ENCODE data around the gene ASB9. TPM values are rescaled to one million over a fixed set of nuclear protein-coding genes. Genes with fewer than 3 reads are reported as not detected.

ASB9 gene
- total and polyA plus RNA-seq, 2 donors (not counting 3 experiments of a cell fraction or from before 2014, with no cell fraction given): 6.5 to 7.6 TPM

- no peak for TF ChIP-seq CTCF (IDR thresholded peaks at IDR 0.05; ENCODE audit: extremely low read depth in 1 of 2, insufficient read depth in 1 of 2, low read depth in 1 of 2, low read length in 2 of 2)
- no peak for TF ChIP-seq FOS (IDR thresholded peaks at IDR 0.05; ENCODE audit: borderline replicate concordance, insufficient read depth, low read length)
- TF ChIP-seq EZH2 (IDR thresholded peaks at IDR 0.05; ENCODE audit: borderline replicate concordance, low read depth, low read length, severe bottlenecking): no peak
- no peak for TF ChIP-seq POLR2AphosphoS5 (IDR thresholded peaks at IDR 0.05; ENCODE audit: insufficient read depth, low read depth, low read length)
- no peak for TF ChIP-seq POLR2A (IDR thresholded peaks at IDR 0.05; ENCODE audit: low read depth, low read length)
- TF ChIP-seq MYC (IDR thresholded peaks at IDR 0.05; ENCODE audit: low read depth, low read length): no peak
- TF ChIP-seq GATA2 (IDR thresholded peaks at IDR 0.05; ENCODE audit: insufficient read depth, insufficient read length, low read depth, low read length): no peak
- TF ChIP-seq MAX (IDR thresholded peaks at IDR 0.05; ENCODE audit: insufficient read depth, insufficient read length): no peak
- TF ChIP-seq JUN (IDR thresholded peaks at IDR 0.05; ENCODE audit: borderline replicate concordance, insufficient read depth, insufficient read length, low read depth): no peak
- Histone ChIP-seq H3K9me3 (replicated peaks; ENCODE audit: control insufficient read depth, insufficient read depth, low read length) (no peaks in the 10 kb centered on the region), H3K36me3 (ENCODE audit: control insufficient read depth in 2 of 2, extremely low read depth in 1 of 2, insufficient read depth in 2 of 2, low read length in 2 of 2) (no peaks in the 10 kb centered on the region), H3K4me1 (ENCODE audit: control insufficient read depth, extremely low read depth, insufficient read depth, low read length) (no peaks in the 10 kb centered on the region), H3K27ac (ENCODE audit: insufficient read depth, low read depth, low read length) (no peak overlapping the region), H3K27me3 (ENCODE audit: control insufficient read depth in 2 of 2, insufficient read depth in 2 of 2, low read length in 2 of 2) (no peaks in the 10 kb centered on the region), H3K4me2 (ENCODE audit: insufficient read depth, low read length) (no peak overlapping the region), H3K4me3 (replicated peaks in 1 of 3; ENCODE audit: insufficient read depth in 1 of 3, low read depth in 1 of 3, low read length in 3 of 3) (no peak overlapping the region), H3K9ac (replicated peaks; ENCODE audit: extremely low read depth, insufficient read depth, low read length) (no peak overlapping the region), H4K20me1 (replicated peaks; ENCODE audit: control insufficient read depth, extremely low read depth, insufficient read depth, low read length) (no peaks in the 10 kb centered on the region), H2AFZ (ENCODE audit: low read depth, low read length) (no peak overlapping the region), H3K79me2 (ENCODE audit: control insufficient read depth, insufficient read depth, low read length) (no peaks in the 10 kb centered on the region), H3K9me1 (replicated peaks; ENCODE audit: control insufficient read depth, extremely low read depth, insufficient read depth, low read length) (no peaks in the 10 kb centered on the region)
- intact Hi-C loops (cut with micrococcal nuclease): no loop called here
- POLR2A ChIA-PET: no interaction called here
- CTCF ChIA-PET: no interaction called here
- DNase-seq (ENCODE audit: low read depth, low spot score): no peak
- dilution Hi-C loops (cut with MboI; ENCODE audit: extremely low pct_ligation_motif_present, low sequenced_read_pairs): no loop called here
- FAIRE-seq: no peak
- BruUV-seq (replicated peaks): no TSS peak
Observed at GRCh38 chrX:15224747-15225146, 45.1 kb downstream of the ASB9 start.

All from endothelial cell of umbilical vein (primary cell).